Activated CD4-positive, alpha-beta T cell treated with anti-CD3 and anti-CD28 coated beads, Interleukin-2, Interleukin-6, amounts not matched to agents 100 ng/mL and 50 ng/mL, durations not matched to agents 16 hours and 8 hours (primary cell): ENCODE data around the gene FOXP1.

Source experiments
- DNase-seq: peaks from one replicate; pipeline ENCODE4 v3.0.0-alpha.2; 2020

The FOXP1 gene

GRCh38 chr3:71064291-71064955 is 519.1 kb downstream of the FOXP1 start:
- DNase-seq = peak; percentile 64

GRCh38 chr3:71063773-71064290 is 519.7 kb downstream of the FOXP1 start:
- peak; percentile 57 for DNase-seq

GRCh38 chr3:71062952-71063772 is 520.4 kb downstream of the FOXP1 start:
- peak; percentile 83 for DNase-seq

GRCh38 chr3:71062037-71062932 is 521.2 kb downstream of the FOXP1 start:
- DNase-seq = no peak

GRCh38 chr3:71061581-71061980 is 521.9 kb downstream of the FOXP1 start:
- DNase-seq = no peak

- DNase-seq = no peak
Measured at GRCh38 chr3:71061037-71061436, 522.5 kb downstream of the FOXP1 start.

- no peak for DNase-seq
Measured at GRCh38 chr3:71060536-71060935, 523.0 kb downstream of the FOXP1 start.

GRCh38 chr3:71057526-71057894 is 526.0 kb downstream of the FOXP1 start:
- DNase-seq = no peak

GRCh38 chr3:71056327-71056726 is 527.2 kb downstream of the FOXP1 start:
- DNase-seq = no peak

- no peak for DNase-seq
Measured at GRCh38 chr3:71055257-71056001, 528.1 kb downstream of the FOXP1 start.

- DNase-seq = no peak
Measured at GRCh38 chr3:71054312-71054711, 529.2 kb downstream of the FOXP1 start.

GRCh38 chr3:71053495-71053894 is 530.0 kb downstream of the FOXP1 start:
- DNase-seq = no peak

- no peak for DNase-seq
Measured at GRCh38 chr3:71052716-71053115, 530.8 kb downstream of the FOXP1 start.

GRCh38 chr3:71051893-71052687 is 531.4 kb downstream of the FOXP1 start:
- DNase-seq = no peak

GRCh38 chr3:71051259-71051595 is 532.3 kb downstream of the FOXP1 start:
- DNase-seq = no peak

GRCh38 chr3:71050538-71051258 is 532.8 kb downstream of the FOXP1 start:
- DNase-seq = peak; percentile 77

- no peak for DNase-seq
Measured at GRCh38 chr3:71050166-71050537, 533.4 kb downstream of the FOXP1 start.

- DNase-seq = no peak
Measured at GRCh38 chr3:71048948-71049347, 534.6 kb downstream of the FOXP1 start.

- DNase-seq = peak; percentile 21
Measured at GRCh38 chr3:71047616-71048531, 535.7 kb downstream of the FOXP1 start.

GRCh38 chr3:71046791-71047190 is 536.7 kb downstream of the FOXP1 start:
- no peak for DNase-seq
